Left ventricle myocardium superior (tissue), 1 donor: ENCODE results near the gene ABRACL. TPM values are rescaled to one million over a fixed set of nuclear protein-coding genes. Genes with fewer than 3 reads are reported as not detected.
"Not testable (repeated sequence)": the region's sequence is repeated elsewhere in the genome, so short reads cannot be mapped to it uniquely, and the experiment has no call there.

ENCODE experiments used
- ATAC-seq: fragments of 200-7000 bp; cut with Tn5 transposase; one replicate; pipeline ENCODE4 v1.9.1; 2020; ENCODE audit warnings: mild to moderate bottlenecking, moderate library complexity
- DNase-seq: peaks from one replicate; pipeline ENCODE4 v3.0.0-alpha.2; 2020
- intact Hi-C: fragments of 100-400 bp; cut with micrococcal nuclease; formaldehyde crosslinking; loops from one replicate; pipeline ENCODE4 v1.11.0; 2022
- long read RNA-seq: library from polyadenylated mRNA; unstranded; transcript quantifications from one replicate; pipeline ENCODE4 v2.0.0, GENCODE V29; 2021
- total RNA-seq: library from RNA; stranded (reverse); fragmentation: NEBNext Ultra II Directional; extraction: Animal tissue kit (Norgen Biotek cat#: 25700); gene quantifications from one replicate; pipeline ENCODE4 v1.2.1, GENCODE V29; 2021
- donor health status: DM: no; HTN: yes; CAD: no; lungs with severe emphysema.

The ABRACL gene
- total RNA-seq: 7.1 TPM
- long read RNA-seq, partial matches to known transcripts: 1 of 4 reads
- long read RNA-seq, other reads (novel, unspliced or antisense): 1 of 4 reads

DNA sequence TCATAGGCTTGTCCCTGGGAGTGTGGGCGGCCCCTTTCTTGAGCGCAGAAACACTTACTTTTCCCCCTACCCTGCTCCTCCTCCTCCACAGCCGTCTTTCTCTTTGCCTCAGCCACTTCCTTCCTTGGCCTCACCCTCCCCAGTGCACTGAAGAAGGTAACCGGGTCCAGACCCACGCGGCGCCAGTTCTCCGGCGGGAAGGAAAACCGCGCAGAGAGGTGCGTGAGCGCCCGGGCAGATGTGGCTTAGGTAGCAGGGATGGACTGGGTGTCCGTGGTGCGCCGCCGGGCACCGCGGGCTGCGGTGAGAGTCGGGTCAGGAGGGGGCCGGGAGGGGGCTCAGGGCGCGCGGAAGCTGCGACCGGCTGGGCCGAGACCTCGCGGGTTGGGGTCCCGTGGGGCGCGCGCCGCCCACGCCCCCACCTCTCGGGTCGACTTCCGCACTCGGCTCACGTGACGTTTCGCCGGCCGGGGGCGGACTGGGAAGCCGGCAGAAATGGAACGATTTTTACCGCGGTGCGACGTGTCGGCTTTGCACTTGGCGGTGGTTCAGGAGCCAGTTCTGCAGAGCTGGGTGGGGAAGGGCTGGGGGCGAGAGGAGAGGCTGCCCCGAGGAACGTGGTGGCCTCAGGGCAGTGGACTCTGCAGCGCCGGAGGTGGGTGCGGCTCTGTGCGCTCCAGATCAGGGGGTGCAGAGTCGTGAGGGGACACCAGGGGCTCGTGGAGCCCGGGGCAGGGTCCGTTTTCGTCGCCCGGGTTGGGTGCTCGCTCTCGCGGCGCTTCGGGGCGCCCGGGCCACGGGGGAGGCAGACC is at the start of gene ABRACL:
TSS of gene ABRACL (plus strand) at position 88 of the 812 bp plus-strand sequence. CDS start 5,416 bp downstream, outside the sequence.
- ATAC-seq (peak; percentile 77), DNase-seq (peak; percentile 75)
- intact Hi-C loops: no loop called here

DNA sequence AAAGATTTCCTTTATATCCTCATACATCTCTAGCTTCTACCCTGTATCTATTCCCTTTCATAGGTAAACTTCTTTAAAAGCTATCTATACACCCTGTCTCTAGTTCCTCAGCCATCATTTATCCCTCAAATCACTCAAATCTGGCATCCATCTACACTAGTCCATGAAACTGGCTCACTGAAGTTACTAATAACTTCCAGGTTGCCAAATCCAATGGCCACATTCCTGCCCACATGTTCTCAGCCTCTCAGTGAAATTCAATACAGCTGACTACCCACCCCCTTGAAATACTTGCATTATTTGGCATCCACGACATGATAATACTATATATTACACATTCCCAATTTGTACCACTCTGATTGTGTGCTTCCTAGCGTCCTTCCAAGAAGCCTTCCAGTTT is 49.2 kb upstream of the ABRACL start:
- intact Hi-C loops: no loop called here
- DNase-seq: no peak
- no peak for ATAC-seq

GRCh38 chr6:138979813-138980668 is 48.5 kb upstream of the ABRACL start:
- intact Hi-C loops: no loop called here
- no peak for DNase-seq
- ATAC-seq: peak; percentile 14

GRCh38 chr6:138981416-138981815 is 47.1 kb upstream of the ABRACL start:
- intact Hi-C loops: no loop called here
- DNase-seq (no peak), ATAC-seq (no peak)

DNA sequence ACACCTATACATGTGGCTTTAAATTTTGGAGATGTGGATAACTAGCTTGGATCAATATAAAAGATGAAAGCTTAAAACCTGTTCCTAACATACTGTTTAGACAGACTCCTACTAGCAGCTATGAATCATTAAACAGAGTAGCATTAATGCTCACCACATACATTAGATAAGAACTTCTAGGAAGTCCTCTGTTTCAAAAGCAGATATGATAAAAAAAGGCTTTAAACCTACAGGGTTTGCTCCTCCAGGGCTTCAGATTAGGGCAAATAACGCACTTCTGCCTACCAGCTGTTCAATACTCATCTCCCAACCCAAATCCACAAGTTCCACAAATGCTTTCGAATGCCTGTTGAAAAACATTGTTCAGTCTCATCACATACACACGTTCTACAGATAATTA is 42.0 kb upstream of the ABRACL start:
- intact Hi-C loops: no loop called here
- ATAC-seq: no peak
- no peak for DNase-seq

DNA sequence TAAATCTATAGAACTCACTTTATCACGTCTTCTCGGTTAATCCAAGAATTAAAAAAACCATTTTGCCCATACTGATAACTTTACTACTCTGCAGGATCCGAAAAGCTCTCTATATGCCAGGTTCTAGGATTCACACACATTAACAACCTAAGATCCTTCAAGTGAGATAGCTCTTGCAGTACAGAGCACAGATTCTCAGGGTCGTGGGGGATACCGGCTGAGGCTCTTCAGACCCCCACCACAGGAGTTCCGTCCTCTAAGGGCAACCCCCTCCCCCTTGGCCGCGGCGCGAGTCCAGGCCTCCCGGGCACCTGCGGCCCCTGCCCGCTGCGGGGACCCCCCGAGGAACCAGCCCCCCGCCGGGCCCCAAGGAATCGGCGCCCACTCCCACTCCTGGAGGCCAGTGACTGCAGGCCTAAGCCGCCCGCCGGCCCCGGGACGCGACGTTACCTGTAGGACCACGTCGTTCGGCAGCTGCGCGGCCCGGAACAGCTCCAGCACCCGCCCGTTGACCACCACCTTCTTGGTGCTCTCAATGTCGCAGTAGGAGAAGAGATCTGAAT is 41.4 kb upstream of the ABRACL start:
- intact Hi-C loops: no loop called here
- ATAC-seq (peak; percentile 19), DNase-seq (peak; percentile 61)

DNA sequence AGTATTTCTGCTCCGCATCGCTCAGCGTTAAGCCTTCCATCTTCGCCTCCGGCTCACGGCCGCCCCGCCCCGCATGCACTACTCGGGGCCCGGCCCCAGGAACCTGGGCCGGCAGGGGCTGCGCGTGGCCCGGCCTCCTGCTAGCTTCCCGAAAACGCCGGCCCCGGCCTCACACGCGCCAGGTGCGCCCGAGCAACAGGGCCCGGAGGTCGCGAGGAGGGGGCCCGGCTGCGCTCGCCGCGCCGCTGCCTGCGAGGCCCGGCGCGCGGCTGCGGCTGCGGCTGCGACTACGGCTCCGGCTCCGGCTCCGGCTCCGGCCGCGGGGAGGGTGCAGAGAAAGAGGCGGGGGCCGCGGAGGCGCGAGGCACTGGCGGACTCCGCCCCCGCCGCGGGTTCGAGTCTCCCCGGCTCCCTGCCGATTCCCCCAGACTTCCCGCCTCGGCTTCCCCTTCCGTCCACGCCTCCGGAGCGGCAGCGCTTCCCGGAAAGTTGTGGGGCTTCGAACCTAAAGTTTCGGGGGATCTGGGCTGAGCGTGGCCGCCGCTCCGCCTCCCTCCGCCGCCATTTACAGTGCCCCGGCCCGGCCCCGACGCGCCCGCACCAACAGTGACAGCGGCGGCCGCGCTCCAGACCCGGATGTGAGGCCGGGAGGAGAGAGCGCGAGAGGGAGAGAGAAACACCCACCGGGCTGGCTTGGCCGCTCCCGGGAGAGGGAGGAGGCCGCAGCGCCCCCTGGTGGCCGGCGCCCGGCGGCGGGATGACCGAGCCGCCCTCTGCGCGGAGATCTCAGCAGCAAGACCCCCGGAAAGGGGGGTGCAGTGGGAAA is 40.7 kb upstream of the ABRACL start, which contains the start of gene REPS1:
TSS of gene REPS1 (minus strand) at position 611 of the 826 bp plus-strand sequence. CDS start at position 40, 571 bp downstream.
- intact Hi-C loops: no loop called here
- DNase-seq (peak; percentile 96), ATAC-seq (peak; percentile 96)

- intact Hi-C loops: no loop called here
- no peak for DNase-seq
- peak; percentile 3 for ATAC-seq
These were observed 40.1 kb upstream of the ABRACL start for GRCh38 chr6:138988469-138988834.

GRCh38 chr6:138989098-138989983 is 39.2 kb upstream of the ABRACL start:
- DNase-seq: no peak
- no peak for ATAC-seq
- intact Hi-C loops: no loop called here

DNA sequence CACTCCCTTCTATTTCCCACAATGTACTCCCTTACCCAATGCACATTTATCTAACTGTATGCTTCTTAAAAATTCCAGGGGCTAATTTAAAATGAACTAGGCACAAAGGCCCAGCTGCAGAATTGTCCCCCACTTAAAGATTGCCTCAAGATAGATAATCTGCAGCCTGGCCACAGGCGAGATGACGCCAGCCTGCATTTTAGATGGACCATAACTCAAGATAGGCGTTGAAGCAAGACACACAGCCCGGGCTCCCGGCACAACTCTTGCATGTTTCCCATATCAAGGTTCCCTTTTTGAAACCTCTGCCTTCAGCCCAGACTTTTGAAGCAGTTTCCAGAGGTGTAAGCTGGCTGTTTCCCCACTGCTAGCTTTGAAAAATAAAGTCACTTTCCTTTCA is 37.3 kb upstream of the ABRACL start:
- intact Hi-C loops: no loop called here
- no peak for DNase-seq
- no peak for ATAC-seq

DNA sequence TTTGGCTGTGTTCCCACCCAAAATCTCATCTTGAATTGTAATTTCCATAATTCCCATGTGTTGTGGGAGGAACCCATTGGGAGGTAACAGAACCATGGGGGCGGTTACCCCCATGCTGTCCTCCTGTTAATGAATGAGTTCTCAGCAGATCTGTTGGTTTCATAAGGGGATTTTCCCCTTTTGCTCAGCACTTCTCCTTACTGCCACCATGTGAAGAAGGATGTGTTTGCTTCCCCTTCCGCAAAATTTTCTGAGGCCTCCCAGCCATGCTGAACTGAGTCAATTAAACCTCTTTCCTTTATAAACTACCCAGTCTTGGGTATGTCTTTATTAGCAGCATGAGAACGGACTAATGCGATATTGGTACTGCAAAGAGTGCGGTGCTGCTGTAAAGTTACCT is 35.6 kb upstream of the ABRACL start:
- intact Hi-C loops, ATAC-seq, DNase-seq: not testable (repeated sequence)

DNA sequence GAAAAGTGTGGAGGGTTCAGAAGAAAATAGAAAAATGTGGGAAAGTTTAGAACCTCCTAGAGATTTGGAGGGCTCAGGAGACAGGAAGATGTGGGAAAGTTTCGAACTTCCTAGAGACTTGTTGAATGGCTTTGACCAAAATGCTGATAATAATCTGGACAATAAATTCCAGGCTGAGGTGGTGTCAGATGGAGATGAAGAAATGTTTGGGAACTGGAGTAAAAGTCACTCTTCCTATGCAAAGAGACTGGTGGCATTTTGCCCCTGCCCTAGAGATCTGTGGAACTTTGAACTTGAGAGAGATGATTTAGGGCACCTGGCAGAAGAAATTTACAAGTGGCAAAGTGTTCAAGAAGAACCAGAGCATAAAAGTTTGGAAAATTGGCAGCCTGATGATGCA is 35.1 kb upstream of the ABRACL start:
- intact Hi-C loops, ATAC-seq, DNase-seq: not testable (repeated sequence)

GRCh38 chr6:138996524-138996923 is 32.0 kb upstream of the ABRACL start:
- ATAC-seq: no peak
- intact Hi-C loops: no loop called here
- no peak for DNase-seq

DNA sequence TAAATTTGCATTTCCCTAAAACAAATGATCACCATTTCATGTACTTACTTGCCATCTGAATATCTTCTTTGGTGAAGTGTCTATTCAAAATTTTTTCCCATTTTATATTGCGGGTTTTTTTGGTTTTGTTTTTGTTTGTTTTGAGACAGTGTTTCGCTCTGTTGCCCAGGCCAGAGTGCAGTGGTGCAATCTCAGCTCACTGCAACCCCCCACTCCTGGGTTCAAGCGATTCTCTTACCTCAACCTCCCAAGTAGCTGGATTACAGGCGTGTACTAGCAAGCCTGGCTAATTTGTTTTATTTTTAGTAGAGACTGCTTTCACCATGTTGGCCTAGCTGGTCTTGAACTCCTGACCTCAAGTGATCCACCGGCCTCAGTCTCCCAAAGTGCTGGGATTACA is 31.4 kb upstream of the ABRACL start:
- no peak for ATAC-seq

GRCh38 chr6:138999949-139000725 is 28.4 kb upstream of the ABRACL start:
- ATAC-seq (no peak), DNase-seq (no peak)
- intact Hi-C loops: no loop called here

More for the DNA sequence above, 31.4 kb upstream of the ABRACL start:
- DNase-seq: no peak
- intact Hi-C loops: no loop called here

DNA sequence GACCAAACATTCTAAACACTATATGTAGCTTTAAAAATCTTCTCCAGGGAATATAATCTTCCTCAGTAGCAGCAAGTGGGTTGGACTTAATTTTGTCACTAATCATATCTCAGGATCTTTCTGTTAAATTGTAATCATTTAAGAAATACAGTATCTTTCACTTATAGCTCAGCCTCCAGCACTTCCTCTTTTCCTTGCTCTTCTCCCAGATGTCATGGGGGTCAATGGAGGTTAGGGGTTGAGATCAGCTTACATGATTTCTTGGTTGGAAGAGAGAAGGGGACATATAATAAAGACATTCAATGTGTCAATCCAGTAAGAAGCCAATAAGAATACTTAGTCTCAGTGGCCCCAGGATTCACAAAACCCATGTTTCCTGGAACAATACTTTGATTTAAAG is 24.8 kb upstream of the ABRACL start:
- intact Hi-C loops: no loop called here
- no peak for ATAC-seq
- DNase-seq: no peak

- DNase-seq (no peak), ATAC-seq (no peak)
These were observed 22.1 kb upstream of the ABRACL start for GRCh38 chr6:139006477-139006876.

More at GRCh38 chr6:139006477-139006876, 22.1 kb upstream of the ABRACL start:
- intact Hi-C loops: no loop called here
